ENCODE measurements around the gene CCR8. TPM values are rescaled to one million over a fixed set of nuclear protein-coding genes. Genes with fewer than 3 reads are reported as not detected.

CCR8 gene
- total RNA-seq, 2 donors from 2014 or later = 0.29 to 0.47 TPM

DNA sequence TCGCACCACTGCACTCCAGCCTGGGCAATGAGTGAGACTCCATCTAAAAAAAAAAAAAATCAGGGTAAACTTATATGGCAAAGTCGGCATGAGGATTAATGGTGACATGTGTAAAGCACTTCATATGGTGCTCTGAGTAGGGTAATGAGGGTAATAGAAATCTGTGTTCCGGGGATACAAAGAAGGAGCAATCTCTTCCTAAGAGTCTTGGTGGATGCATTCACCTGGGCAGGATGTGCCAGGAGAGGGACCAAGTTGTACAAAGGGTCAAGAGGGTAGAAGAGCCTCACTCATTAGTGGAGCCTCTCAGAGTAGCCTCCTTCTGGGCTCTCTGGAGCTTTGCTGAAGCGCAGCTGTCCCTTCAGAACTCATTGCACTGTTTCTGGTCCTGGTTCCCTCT lies 40.4 kb upstream of the CCR8 start:
- Histone ChIP-seq H3K4me1 (no peaks in the 10 kb centered on the region), H3K27me3 (no peaks in the 10 kb centered on the region), H3K9me3 (no peaks in the 10 kb centered on the region), H3K9ac (ENCODE audit: low read depth in 2 of 2, low read length in 2 of 2) (no peak overlapping the region), H3K27ac (no peak overlapping the region), H3K36me3 (no peaks in the 10 kb centered on the region), H3K4me3 (no peak overlapping the region)
- DNase-seq = no peak
- TF ChIP-seq, protein P1, sequence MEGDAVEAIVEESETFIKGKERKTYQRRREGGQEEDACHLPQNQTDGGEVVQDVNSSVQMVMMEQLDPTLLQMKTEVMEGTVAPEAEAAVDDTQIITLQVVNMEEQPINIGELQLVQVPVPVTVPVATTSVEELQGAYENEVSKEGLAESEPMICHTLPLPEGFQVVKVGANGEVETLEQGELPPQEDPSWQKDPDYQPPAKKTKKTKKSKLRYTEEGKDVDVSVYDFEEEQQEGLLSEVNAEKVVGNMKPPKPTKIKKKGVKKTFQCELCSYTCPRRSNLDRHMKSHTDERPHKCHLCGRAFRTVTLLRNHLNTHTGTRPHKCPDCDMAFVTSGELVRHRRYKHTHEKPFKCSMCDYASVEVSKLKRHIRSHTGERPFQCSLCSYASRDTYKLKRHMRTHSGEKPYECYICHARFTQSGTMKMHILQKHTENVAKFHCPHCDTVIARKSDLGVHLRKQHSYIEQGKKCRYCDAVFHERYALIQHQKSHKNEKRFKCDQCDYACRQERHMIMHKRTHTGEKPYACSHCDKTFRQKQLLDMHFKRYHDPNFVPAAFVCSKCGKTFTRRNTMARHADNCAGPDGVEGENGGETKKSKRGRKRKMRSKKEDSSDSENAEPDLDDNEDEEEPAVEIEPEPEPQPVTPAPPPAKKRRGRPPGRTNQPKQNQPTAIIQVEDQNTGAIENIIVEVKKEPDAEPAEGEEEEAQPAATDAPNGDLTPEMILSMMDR (IDR thresholded peaks at IDR 0.05) = no peak
- intact Hi-C loops (cut with DNase I) = loop anchor here (5.0 kb wide), 2 partner anchors 82 to 162 kb away; no protein-coding TSS in a partner anchor

DNA sequence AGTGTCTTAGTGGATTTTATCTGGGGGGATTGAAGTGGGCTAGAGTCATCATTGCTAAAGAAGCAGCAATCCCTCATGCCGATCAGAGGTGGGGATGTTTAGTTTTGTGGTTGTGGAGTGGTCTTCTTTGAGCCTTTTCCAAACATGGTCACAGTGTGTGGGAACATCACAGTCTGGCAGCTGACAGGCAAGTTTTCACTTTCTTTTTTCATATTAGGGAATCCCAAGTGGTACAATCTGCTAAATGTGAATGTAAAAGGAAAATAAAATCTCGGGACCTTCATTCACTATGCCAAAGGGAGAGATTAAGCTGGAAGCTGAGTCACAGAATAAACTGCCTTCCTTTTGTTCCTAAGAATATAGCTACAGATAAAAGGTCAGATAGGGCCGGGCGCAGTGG lies 39.3 kb upstream of the CCR8 start:
- intact Hi-C loops (cut with DNase I) = loop anchor here (5.0 kb wide), 1 partner anchor 188 kb away; no protein-coding TSS in a partner anchor

GRCh38 chr3:39291903-39292329 lies 37.6 kb upstream of the CCR8 start:
- DNase-seq = peak; percentile 85
- TF ChIP-seq, protein P1 (IDR thresholded peaks at IDR 0.05) = peak; percentile 98
- Histone ChIP-seq H3K27me3 (no peaks in the 10 kb centered on the region), H3K4me1 (no peaks in the 10 kb centered on the region), H3K9ac (ENCODE audit: low read depth in 2 of 2, low read length in 2 of 2) (no peak overlapping the region), H3K9me3 (no peaks in the 10 kb centered on the region), H3K27ac (no peak overlapping the region), H3K4me3 (no peak overlapping the region), H3K36me3 (no peaks in the 10 kb centered on the region)
- intact Hi-C loops (cut with DNase I) = loop anchor here (2.0 to 5.0 kb wide), 2 partner anchors 85 to 190 kb away; no protein-coding TSS in a partner anchor

More for the DNA sequence above, 39.3 kb upstream of the CCR8 start:
- TF ChIP-seq, protein P1 (IDR thresholded peaks at IDR 0.05) = no peak
- H3K36me3 ChIP-seq = no peaks in the 10 kb centered on the region
- no peak overlapping the region for H3K9ac ChIP-seq (ENCODE audit: low read depth in 2 of 2, low read length in 2 of 2)
- no peak overlapping the region for H3K4me3 ChIP-seq
- H3K4me1 ChIP-seq = no peaks in the 10 kb centered on the region
- peak overlapping the region; percentile 30 for H3K27ac ChIP-seq
- H3K27me3 ChIP-seq = no peaks in the 10 kb centered on the region
- no peaks in the 10 kb centered on the region for H3K9me3 ChIP-seq
- no peak for DNase-seq

DNA sequence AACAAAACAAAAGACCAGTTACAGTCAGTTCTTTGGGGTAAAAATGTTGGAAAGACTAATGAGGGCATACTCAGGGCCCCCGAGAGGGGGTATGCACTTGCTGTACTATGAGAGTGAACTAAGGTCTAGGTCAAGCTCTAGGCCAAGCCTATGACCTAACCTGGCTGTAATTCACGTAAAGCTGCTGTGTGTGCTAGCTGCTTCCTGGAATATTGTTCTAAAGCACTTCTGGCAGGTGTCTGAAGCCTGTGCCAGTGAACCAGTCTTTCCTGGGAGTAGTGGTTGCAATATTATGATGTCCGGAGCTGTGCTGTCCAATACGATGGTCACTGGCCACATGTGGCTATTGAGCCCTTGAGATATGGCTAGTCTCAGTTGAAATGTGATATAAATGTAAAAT lies 36.5 kb upstream of the CCR8 start:
- Histone ChIP-seq H3K27me3 (no peaks in the 10 kb centered on the region), H3K36me3 (no peaks in the 10 kb centered on the region), H3K4me3 (no peak overlapping the region), H3K27ac (no peak overlapping the region), H3K4me1 (no peaks in the 10 kb centered on the region), H3K9me3 (no peaks in the 10 kb centered on the region), H3K9ac (ENCODE audit: low read depth in 2 of 2, low read length in 2 of 2) (no peak overlapping the region)
- DNase-seq = no peak
- TF ChIP-seq, protein P1 (IDR thresholded peaks at IDR 0.05) = no peak
- intact Hi-C loops (cut with DNase I) = loop anchor here (2.0 to 5.0 kb wide), 2 partner anchors 84 to 191 kb away; no protein-coding TSS in a partner anchor

DNA sequence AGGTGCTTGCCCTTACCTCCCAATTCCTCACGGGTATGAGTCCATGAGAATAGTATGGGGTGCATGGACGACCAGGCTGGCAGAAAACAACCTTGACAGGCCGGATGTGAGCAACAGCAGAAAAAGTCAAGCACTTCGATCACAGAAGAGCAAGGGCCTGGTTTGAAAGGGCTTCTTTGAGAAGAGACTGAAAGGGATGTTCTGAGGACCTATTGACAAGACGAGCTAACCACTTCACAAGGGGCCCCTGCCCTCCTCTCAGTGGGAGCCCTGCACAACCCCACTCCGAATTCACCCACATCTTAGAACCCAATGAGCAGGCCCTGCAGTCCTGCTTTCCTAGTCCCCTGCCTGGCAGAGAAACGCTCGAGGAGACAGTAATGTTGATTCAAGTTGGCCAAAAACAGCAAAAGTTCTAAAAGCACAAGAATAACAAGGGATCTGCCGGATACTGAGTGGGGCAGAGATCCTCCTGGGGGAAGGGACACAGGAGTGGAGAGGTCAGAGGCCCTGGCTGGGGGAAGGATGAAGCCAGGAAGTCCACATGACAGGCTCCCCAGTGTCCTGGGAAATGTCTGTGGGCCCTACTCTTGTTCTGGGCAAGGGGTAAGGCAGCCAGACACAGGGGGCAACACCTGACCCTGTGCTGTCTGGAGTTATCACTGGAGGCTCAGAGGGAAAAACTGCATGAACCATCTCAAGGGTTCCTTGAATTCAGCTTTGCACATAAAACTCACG lies 34.9 kb upstream of the CCR8 start:
- H3K4me1 ChIP-seq = no peaks in the 10 kb centered on the region
- intact Hi-C loops (cut with DNase I) = loop anchor here (5.0 kb wide), 1 partner anchor 192 kb away; no protein-coding TSS in a partner anchor
- TF ChIP-seq, protein P1 (IDR thresholded peaks at IDR 0.05) = no peak
- H3K27me3 ChIP-seq = no peaks in the 10 kb centered on the region
- no peaks in the 10 kb centered on the region for H3K9me3 ChIP-seq
- H3K27ac ChIP-seq = no peak overlapping the region
- no peak overlapping the region for H3K9ac ChIP-seq (ENCODE audit: low read depth in 2 of 2, low read length in 2 of 2)
- no peak overlapping the region for H3K4me3 ChIP-seq
- H3K36me3 ChIP-seq = no peaks in the 10 kb centered on the region
- DNase-seq = no peak
